Kasumi-1 (cell line): ENCODE measurements around the gene GZMM.

Experiments
- DNase-seq, 2 experiments: peaks; one replicate each; lab custom pipeline; 2025; lab: John Stamatoyannopoulos, UW

Gene GZMM

GRCh38 chr19:597406-598315 is 53.8 kb downstream of the GZMM start:
- no peak for DNase-seq
